ENCODE data around the gene POLD2. TPM values are rescaled to one million over a fixed set of nuclear protein-coding genes. Genes with fewer than 3 reads are reported as not detected.
"Not testable (repeated sequence)": the region's sequence is repeated elsewhere in the genome, so short reads cannot be mapped to it uniquely, and the experiment has no call there.

The POLD2 gene
- total and polyA plus RNA-seq, 2 donors: 37.5 to 73.5 TPM

- H3K4me1 ChIP-seq (ENCODE audit: insufficient read depth): no peaks in the 10 kb centered on the region
- H3K27ac ChIP-seq (ENCODE audit: low read depth): no peak overlapping the region
- no peak overlapping the region for H3K4me3 ChIP-seq (ENCODE audit: low read depth, low read length)
- no peaks in the 10 kb centered on the region for H3K36me3 ChIP-seq (ENCODE audit: insufficient read depth)
- WGBS: 87% methylated on average over 5 of the region's 5 CpGs
- DNase-seq (ENCODE audit: extremely low spot score): no peak
Measured at GRCh38 chr7:44136731-44137130, 13.4 kb upstream of the POLD2 start.

GRCh38 chr7:44134943-44135628 lies 11.7 kb upstream of the POLD2 start:
- Histone ChIP-seq H3K4me3 (ENCODE audit: low read depth, low read length) (no peak overlapping the region), H3K4me1 (ENCODE audit: insufficient read depth) (no peaks in the 10 kb centered on the region), H3K27ac (ENCODE audit: low read depth) (no peak overlapping the region), H3K36me3 (ENCODE audit: insufficient read depth) (no peaks in the 10 kb centered on the region)
- no peak for DNase-seq (ENCODE audit: extremely low spot score)
- WGBS: 87% methylated on average over 4 of the region's 4 CpGs

- no peak overlapping the region for H3K4me3 ChIP-seq (ENCODE audit: low read depth, low read length)
- WGBS: 75% methylated on average over 3 of the region's 3 CpGs
- no peak overlapping the region for H3K27ac ChIP-seq (ENCODE audit: low read depth)
- no peak for DNase-seq (ENCODE audit: extremely low spot score)
- no peaks in the 10 kb centered on the region for H3K36me3 ChIP-seq (ENCODE audit: insufficient read depth)
- no peaks in the 10 kb centered on the region for H3K4me1 ChIP-seq (ENCODE audit: insufficient read depth)
Measured at GRCh38 chr7:44133295-44133694, 9.9 kb upstream of the POLD2 start.

- Histone ChIP-seq H3K4me1 (ENCODE audit: insufficient read depth) (no peaks in the 10 kb centered on the region), H3K36me3 (ENCODE audit: insufficient read depth) (no peaks in the 10 kb centered on the region), H3K4me3 (ENCODE audit: low read depth, low read length) (no peak overlapping the region), H3K27ac (ENCODE audit: low read depth) (no peak overlapping the region)
- 47% methylated on average over 2 of the region's 2 CpGs for WGBS
- no peak for DNase-seq (ENCODE audit: extremely low spot score)
Measured at GRCh38 chr7:44132039-44132438, 8.7 kb upstream of the POLD2 start.

GRCh38 chr7:44131173-44132029 lies 8.1 kb upstream of the POLD2 start:
- 74% methylated on average over 12 of the region's 12 CpGs for WGBS
- DNase-seq (ENCODE audit: extremely low spot score): no peak
- no peaks in the 10 kb centered on the region for H3K4me1 ChIP-seq (ENCODE audit: insufficient read depth)
- no peak overlapping the region for H3K4me3 ChIP-seq (ENCODE audit: low read depth, low read length)
- H3K27ac ChIP-seq (ENCODE audit: low read depth): no peak overlapping the region
- H3K36me3 ChIP-seq (ENCODE audit: insufficient read depth): no peaks in the 10 kb centered on the region

GRCh38 chr7:44128721-44129582 lies 5.6 kb upstream of the POLD2 start:
- WGBS: 80% methylated on average over 6 of the region's 6 CpGs
- DNase-seq (ENCODE audit: extremely low spot score): no peak
- no peak overlapping the region for H3K4me3 ChIP-seq (ENCODE audit: low read depth, low read length)
- no peaks in the 10 kb centered on the region for H3K4me1 ChIP-seq (ENCODE audit: insufficient read depth)
- no peaks in the 10 kb centered on the region for H3K36me3 ChIP-seq (ENCODE audit: insufficient read depth)
- H3K27ac ChIP-seq (ENCODE audit: low read depth): no peak overlapping the region

- DNase-seq (ENCODE audit: extremely low spot score): no peak
- no peaks in the 10 kb centered on the region for H3K4me1 ChIP-seq (ENCODE audit: insufficient read depth)
- no peaks in the 10 kb centered on the region for H3K36me3 ChIP-seq (ENCODE audit: insufficient read depth)
- no peak overlapping the region for H3K4me3 ChIP-seq (ENCODE audit: low read depth, low read length)
- no peak overlapping the region for H3K27ac ChIP-seq (ENCODE audit: low read depth)
Measured at GRCh38 chr7:44127161-44127560, 3.8 kb upstream of the POLD2 start.

GRCh38 chr7:44126574-44126973 lies 3.2 kb upstream of the POLD2 start:
- WGBS: 91% methylated on average over 4 of the region's 4 CpGs
- not testable (repeated sequence) for DNase-seq (ENCODE audit: extremely low spot score); H3K36me3 ChIP-seq (ENCODE audit: insufficient read depth); H3K27ac ChIP-seq (ENCODE audit: low read depth); H3K4me3 ChIP-seq (ENCODE audit: low read depth, low read length); H3K4me1 ChIP-seq (ENCODE audit: insufficient read depth)

- no peaks in the 10 kb centered on the region for H3K36me3 ChIP-seq (ENCODE audit: insufficient read depth)
- WGBS: 95% methylated on average over 6 of the region's 6 CpGs
- no peak for DNase-seq (ENCODE audit: extremely low spot score)
- no peaks in the 10 kb centered on the region for H3K4me1 ChIP-seq (ENCODE audit: insufficient read depth)
- H3K4me3 ChIP-seq (ENCODE audit: low read depth, low read length): no peak overlapping the region
- no peak overlapping the region for H3K27ac ChIP-seq (ENCODE audit: low read depth)
Measured at GRCh38 chr7:44124822-44125202, 1.5 kb upstream of the POLD2 start.

- DNase-seq (ENCODE audit: extremely low spot score): no peak
- WGBS: 42% methylated on average over 1 of the region's 1 CpG
- H3K4me1 ChIP-seq (ENCODE audit: insufficient read depth): no peaks in the 10 kb centered on the region
- H3K27ac ChIP-seq (ENCODE audit: low read depth): no peak overlapping the region
- H3K4me3 ChIP-seq (ENCODE audit: low read depth, low read length): no peak overlapping the region
- H3K36me3 ChIP-seq (ENCODE audit: insufficient read depth): peaks cover 2% of the 10 kb centered on the region
Measured at GRCh38 chr7:44122529-44122928, 819 bp downstream of the POLD2 start.

GRCh38 chr7:44121761-44122420 lies 1.5 kb downstream of the POLD2 start:
- Histone ChIP-seq H3K4me1 (ENCODE audit: insufficient read depth) (no peaks in the 10 kb centered on the region), H3K4me3 (ENCODE audit: low read depth, low read length) (no peak overlapping the region), H3K36me3 (ENCODE audit: insufficient read depth) (peaks cover 2% of the 10 kb centered on the region), H3K27ac (ENCODE audit: low read depth) (no peak overlapping the region)
- no peak for DNase-seq (ENCODE audit: extremely low spot score)
- WGBS: 91% methylated on average over 12 of the region's 12 CpGs

- Histone ChIP-seq H3K27ac (ENCODE audit: low read depth) (no peak overlapping the region), H3K4me3 (ENCODE audit: low read depth, low read length) (no peak overlapping the region), H3K4me1 (ENCODE audit: insufficient read depth) (no peaks in the 10 kb centered on the region), H3K36me3 (ENCODE audit: insufficient read depth) (peaks cover 2% of the 10 kb centered on the region)
- WGBS: 91% methylated on average over 6 of the region's 6 CpGs
- no peak for DNase-seq (ENCODE audit: extremely low spot score)
Measured at GRCh38 chr7:44120395-44120794, 3.0 kb downstream of the POLD2 start.

GRCh38 chr7:44119829-44120380 lies 3.4 kb downstream of the POLD2 start:
- no peak for DNase-seq (ENCODE audit: extremely low spot score)
- H3K36me3 ChIP-seq (ENCODE audit: insufficient read depth): peaks cover 2% of the 10 kb centered on the region

More at GRCh38 chr7:44119829-44120380, 3.4 kb downstream of the POLD2 start:
- H3K4me3 ChIP-seq (ENCODE audit: low read depth, low read length): no peak overlapping the region
- no peaks in the 10 kb centered on the region for H3K4me1 ChIP-seq (ENCODE audit: insufficient read depth)
- no peak overlapping the region for H3K27ac ChIP-seq (ENCODE audit: low read depth)
- WGBS: 91% methylated on average over 8 of the region's 8 CpGs
